ENCODE data around the gene ZNF385B.

ZNF385B gene

DNA sequence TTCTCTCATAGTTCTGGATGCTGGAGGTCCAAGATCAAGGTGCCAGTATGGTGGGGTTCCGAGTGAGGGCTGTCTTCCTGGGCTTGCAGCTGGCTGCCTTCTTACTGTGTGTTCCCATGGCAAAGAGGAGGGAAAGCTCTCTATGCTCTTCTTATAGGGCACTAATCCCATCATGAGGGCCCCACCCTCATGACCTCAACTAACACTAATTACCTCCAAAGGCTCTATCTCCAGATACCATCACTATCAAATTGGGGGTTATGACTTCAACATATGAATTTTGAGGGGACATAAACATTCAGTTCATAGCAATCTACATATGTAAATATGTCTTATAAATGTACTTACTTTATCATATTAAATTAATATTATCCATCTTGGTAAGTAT lies 322.3 kb downstream of the ZNF385B start:
- Histone ChIP-seq H3K14ac (ENCODE audit: low read length) (no peak overlapping the region), H3K9me3 (ENCODE audit: insufficient read depth, low read depth, low read length) (no peaks in the 10 kb centered on the region), H3K27me3 (ENCODE audit: insufficient read depth, low read length) (no peaks in the 10 kb centered on the region), H3K79me1 (ENCODE audit: low read length) (no peaks in the 10 kb centered on the region), H4K12ac (ENCODE audit: low read depth, low read length) (no peak overlapping the region), H2AK5ac (ENCODE audit: low read length) (no peak overlapping the region), H2BK12ac (ENCODE audit: low read length) (no peak overlapping the region), H3K36me3 (ENCODE audit: control insufficient read depth in 1 of 2, insufficient read depth in 2 of 2, low read length in 2 of 2) (no peaks in the 10 kb centered on the region), H4K8ac (ENCODE audit: low read depth, low read length) (no peak overlapping the region), H2BK120ac (ENCODE audit: insufficient read depth, low read length, poor library complexity) (no peak overlapping the region), H3K4me2 (ENCODE audit: low read length) (no peak overlapping the region), H2AFZ (ENCODE audit: insufficient read depth, low read length, poor library complexity) (no peak overlapping the region), H3K9ac (ENCODE audit: low read length) (no peak overlapping the region), H4K91ac (ENCODE audit: low read depth, low read length) (no peak overlapping the region), H3K18ac (ENCODE audit: low read length) (no peak overlapping the region), H2BK5ac (ENCODE audit: low read depth, low read length, poor library complexity) (no peak overlapping the region), H3K4me3 (ENCODE audit: low read depth, low read length) (no peak overlapping the region), H3K4ac (ENCODE audit: low read depth, low read length) (no peak overlapping the region), H3K79me2 (ENCODE audit: control insufficient read depth, insufficient read depth, low read length, poor library complexity) (no peaks in the 10 kb centered on the region), H3K23ac (ENCODE audit: low read length) (peak overlapping the region; percentile 92), H3K27ac (ENCODE audit: low read depth, low read length) (no peak overlapping the region), H3K4me1 (ENCODE audit: control insufficient read depth in 1 of 2, insufficient read depth in 2 of 2, low read length in 2 of 2) (no peaks in the 10 kb centered on the region)
- no CpG with 5 or more reads among the region's 1 CpG for WGBS (ENCODE audit: extremely low coverage, insufficient coverage, insufficient read length)
- DNase-seq, result no peak

DNA sequence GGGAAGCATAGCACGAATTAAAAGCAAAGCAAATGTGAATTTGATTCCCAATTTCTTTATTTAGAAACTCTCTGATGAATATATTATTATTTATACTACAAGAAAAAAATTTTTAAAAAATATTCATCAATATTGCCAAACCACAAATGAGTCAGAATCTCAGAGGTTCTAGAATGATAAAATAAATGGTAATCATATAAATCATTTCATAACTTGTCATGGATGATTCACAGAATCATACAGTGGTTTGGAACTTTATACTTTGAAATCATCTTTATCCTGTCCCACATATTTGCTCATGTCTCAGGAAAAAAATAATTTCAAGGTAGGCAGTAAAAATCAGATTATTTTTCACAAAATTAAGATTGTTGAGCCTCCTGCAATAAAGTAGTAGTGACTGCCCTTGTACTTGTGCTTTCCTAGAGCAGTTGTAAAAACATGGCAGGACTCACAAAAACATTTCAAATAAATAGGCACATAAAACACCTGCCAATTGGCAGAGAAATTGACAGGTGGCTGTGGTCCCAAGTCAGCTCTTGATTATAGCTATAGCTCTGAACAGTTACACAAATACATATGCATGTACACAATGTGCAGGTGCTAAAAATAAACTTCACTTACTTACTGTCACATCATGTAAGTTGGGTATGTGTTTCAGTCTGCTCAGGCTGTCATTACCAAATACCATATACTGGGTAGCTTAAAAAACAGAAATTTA lies 322.8 kb downstream of the ZNF385B start:
- Histone ChIP-seq H2BK120ac (ENCODE audit: insufficient read depth, low read length, poor library complexity) (no peak overlapping the region), H3K4me1 (ENCODE audit: control insufficient read depth in 1 of 2, insufficient read depth in 2 of 2, low read length in 2 of 2) (no peaks in the 10 kb centered on the region), H3K27ac (ENCODE audit: low read depth, low read length) (no peak overlapping the region), H3K14ac (ENCODE audit: low read length) (no peak overlapping the region), H2BK12ac (ENCODE audit: low read length) (no peak overlapping the region), H2AK5ac (ENCODE audit: low read length) (no peak overlapping the region), H3K4me3 (ENCODE audit: low read depth, low read length) (no peak overlapping the region), H3K27me3 (ENCODE audit: insufficient read depth, low read length) (no peaks in the 10 kb centered on the region), H3K23ac (ENCODE audit: low read length) (no peak overlapping the region), H4K8ac (ENCODE audit: low read depth, low read length) (no peak overlapping the region), H3K36me3 (ENCODE audit: control insufficient read depth in 1 of 2, insufficient read depth in 2 of 2, low read length in 2 of 2) (no peaks in the 10 kb centered on the region), H3K79me2 (ENCODE audit: control insufficient read depth, insufficient read depth, low read length, poor library complexity) (no peaks in the 10 kb centered on the region), H2AFZ (ENCODE audit: insufficient read depth, low read length, poor library complexity) (no peak overlapping the region), H3K9me3 (ENCODE audit: insufficient read depth, low read depth, low read length) (no peaks in the 10 kb centered on the region), H3K9ac (ENCODE audit: low read length) (no peak overlapping the region), H4K91ac (ENCODE audit: low read depth, low read length) (no peak overlapping the region), H3K4ac (ENCODE audit: low read depth, low read length) (no peak overlapping the region), H4K12ac (ENCODE audit: low read depth, low read length) (no peak overlapping the region), H3K79me1 (ENCODE audit: low read length) (no peaks in the 10 kb centered on the region), H3K4me2 (ENCODE audit: low read length) (no peak overlapping the region), H2BK5ac (ENCODE audit: low read depth, low read length, poor library complexity) (no peak overlapping the region), H3K18ac (ENCODE audit: low read length) (no peak overlapping the region)
- no CpG with 5 or more reads among the region's 1 CpG for WGBS (ENCODE audit: extremely low coverage, insufficient coverage, insufficient read length)
- no peak for DNase-seq

DNA sequence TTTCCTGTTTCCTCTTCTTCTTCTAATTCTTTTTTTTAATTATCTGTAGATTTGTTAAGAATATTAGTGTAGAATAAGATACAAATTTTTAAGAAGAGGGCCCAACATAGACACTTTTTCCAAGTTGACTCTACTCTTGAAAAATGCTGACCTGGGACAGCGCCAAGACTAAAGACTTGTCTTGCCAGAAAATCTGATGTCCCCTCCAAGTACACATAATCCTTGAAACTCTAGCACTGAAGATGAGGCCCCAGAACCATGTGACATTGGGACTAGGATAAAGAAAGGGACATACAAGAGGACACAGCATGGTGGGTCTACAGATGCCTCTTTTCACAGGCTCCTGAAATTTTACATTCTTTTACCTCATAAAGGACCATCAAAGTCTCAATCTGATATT lies 325.2 kb downstream of the ZNF385B start:
- H3K9ac ChIP-seq (ENCODE audit: low read length), result no peak overlapping the region
- no peak overlapping the region for H4K12ac ChIP-seq (ENCODE audit: low read depth, low read length)
- no peak overlapping the region for H4K91ac ChIP-seq (ENCODE audit: low read depth, low read length)
- H2AFZ ChIP-seq (ENCODE audit: insufficient read depth, low read length, poor library complexity), result no peak overlapping the region
- H3K79me2 ChIP-seq (ENCODE audit: control insufficient read depth, insufficient read depth, low read length, poor library complexity), result no peaks in the 10 kb centered on the region
- no peak overlapping the region for H2BK12ac ChIP-seq (ENCODE audit: low read length)
- H3K14ac ChIP-seq (ENCODE audit: low read length), result no peak overlapping the region
- H3K4me2 ChIP-seq (ENCODE audit: low read length), result no peak overlapping the region
- no peak overlapping the region for H3K23ac ChIP-seq (ENCODE audit: low read length)
- H3K18ac ChIP-seq (ENCODE audit: low read length), result no peak overlapping the region
- no peak overlapping the region for H2BK120ac ChIP-seq (ENCODE audit: insufficient read depth, low read length, poor library complexity)
- H2AK5ac ChIP-seq (ENCODE audit: low read length), result no peak overlapping the region
- H3K4me1 ChIP-seq (ENCODE audit: control insufficient read depth in 1 of 2, insufficient read depth in 2 of 2, low read length in 2 of 2), result no peaks in the 10 kb centered on the region
- no peak overlapping the region for H2BK5ac ChIP-seq (ENCODE audit: low read depth, low read length, poor library complexity)
- H3K4ac ChIP-seq (ENCODE audit: low read depth, low read length), result no peak overlapping the region
- no peaks in the 10 kb centered on the region for H3K36me3 ChIP-seq (ENCODE audit: control insufficient read depth in 1 of 2, insufficient read depth in 2 of 2, low read length in 2 of 2)
- H3K9me3 ChIP-seq (ENCODE audit: insufficient read depth, low read depth, low read length), result no peaks in the 10 kb centered on the region
- no peaks in the 10 kb centered on the region for H3K27me3 ChIP-seq (ENCODE audit: insufficient read depth, low read length)
- no peak overlapping the region for H4K8ac ChIP-seq (ENCODE audit: low read depth, low read length)
- H3K27ac ChIP-seq (ENCODE audit: low read depth, low read length), result no peak overlapping the region
- H3K79me1 ChIP-seq (ENCODE audit: low read length), result no peaks in the 10 kb centered on the region
- no peak for DNase-seq
- WGBS (ENCODE audit: extremely low coverage, insufficient coverage, insufficient read length), result no CpG with 5 or more reads among the region's 1 CpG
- no peak overlapping the region for H3K4me3 ChIP-seq (ENCODE audit: low read depth, low read length)

DNA sequence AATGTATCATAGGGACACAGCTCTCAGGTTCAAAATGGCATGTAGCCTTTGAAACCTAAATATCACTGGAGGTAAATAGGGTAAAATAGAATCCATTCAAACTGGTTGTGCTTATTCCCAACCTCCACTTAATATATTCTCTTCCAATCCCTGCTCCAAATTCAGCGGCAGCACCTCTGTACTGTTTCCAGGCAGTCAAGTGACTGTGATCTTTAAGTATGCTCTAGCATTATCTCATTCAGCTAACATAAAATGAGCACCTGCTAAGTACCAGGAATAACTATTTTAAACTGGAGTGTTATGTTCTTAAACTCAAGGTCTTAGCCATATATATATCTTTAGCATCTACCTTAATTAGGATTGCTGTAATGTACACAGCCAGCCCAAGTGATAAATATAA lies 327.5 kb downstream of the ZNF385B start:
- H3K18ac ChIP-seq (ENCODE audit: low read length), result no peak overlapping the region
- H2AK5ac ChIP-seq (ENCODE audit: low read length), result no peak overlapping the region
- no peak overlapping the region for H4K12ac ChIP-seq (ENCODE audit: low read depth, low read length)
- H3K4me1 ChIP-seq (ENCODE audit: control insufficient read depth in 1 of 2, insufficient read depth in 2 of 2, low read length in 2 of 2), result no peaks in the 10 kb centered on the region
- no peaks in the 10 kb centered on the region for H3K27me3 ChIP-seq (ENCODE audit: insufficient read depth, low read length)
- H2BK5ac ChIP-seq (ENCODE audit: low read depth, low read length, poor library complexity), result no peak overlapping the region
- H3K4ac ChIP-seq (ENCODE audit: low read depth, low read length), result no peak overlapping the region
- no peak for DNase-seq
- no peak overlapping the region for H3K14ac ChIP-seq (ENCODE audit: low read length)
- H3K9me3 ChIP-seq (ENCODE audit: insufficient read depth, low read depth, low read length), result no peaks in the 10 kb centered on the region
- no peaks in the 10 kb centered on the region for H3K36me3 ChIP-seq (ENCODE audit: control insufficient read depth in 1 of 2, insufficient read depth in 2 of 2, low read length in 2 of 2)
- no peak overlapping the region for H3K27ac ChIP-seq (ENCODE audit: low read depth, low read length)
- H3K4me3 ChIP-seq (ENCODE audit: low read depth, low read length), result no peak overlapping the region
- no peak overlapping the region for H4K91ac ChIP-seq (ENCODE audit: low read depth, low read length)
- WGBS (ENCODE audit: extremely low coverage, insufficient coverage, insufficient read length), result no CpG with 5 or more reads among the region's 1 CpG
- no peak overlapping the region for H4K8ac ChIP-seq (ENCODE audit: low read depth, low read length)
- H2AFZ ChIP-seq (ENCODE audit: insufficient read depth, low read length, poor library complexity), result no peak overlapping the region
- no peaks in the 10 kb centered on the region for H3K79me2 ChIP-seq (ENCODE audit: control insufficient read depth, insufficient read depth, low read length, poor library complexity)
- no peaks in the 10 kb centered on the region for H3K79me1 ChIP-seq (ENCODE audit: low read length)
- no peak overlapping the region for H3K23ac ChIP-seq (ENCODE audit: low read length)
- H2BK12ac ChIP-seq (ENCODE audit: low read length), result no peak overlapping the region
- no peak overlapping the region for H3K4me2 ChIP-seq (ENCODE audit: low read length)
- H3K9ac ChIP-seq (ENCODE audit: low read length), result no peak overlapping the region
- H2BK120ac ChIP-seq (ENCODE audit: insufficient read depth, low read length, poor library complexity), result no peak overlapping the region
